ENCODE results near the gene ENTR1.

ENTR1 gene

GRCh38 chr9:136455043-136456002 lies 44.9 kb upstream of the ENTR1 start:
- Histone ChIP-seq H3K9me3 (ENCODE audit: control insufficient read depth, insufficient read depth, low read depth, low read length) (no peaks in the 10 kb centered on the region), H3K27ac (ENCODE audit: extremely low read depth, low read depth, low read length) (no peak overlapping the region), H3K4me3 (ENCODE audit: low read depth, low read length) (no peak overlapping the region), H3K4me1 (ENCODE audit: control insufficient read depth, insufficient read depth, low read length) (no peaks in the 10 kb centered on the region), H3K36me3 (ENCODE audit: control insufficient read depth in 2 of 2, insufficient read depth in 1 of 2, low read length in 2 of 2) (peaks cover 25 to 88% of the 10 kb centered on the region in 2 experiments)
- TF ChIP-seq GLI2 (tag by site-specific recombination; IDR thresholded peaks at IDR 0.05; ENCODE audit: borderline replicate concordance, low read depth) (no peak), REST (tag by site-specific recombination; IDR thresholded peaks at IDR 0.05) (no peak), PRDM4 (tag by site-specific recombination; IDR thresholded peaks at IDR 0.05) (no peak), ZNF585B (tag by site-specific recombination; IDR thresholded peaks at IDR 0.05) (no peak), ZNF280C (tag by site-specific recombination; IDR thresholded peaks at IDR 0.05) (no peak), ZNF629 (tag by site-specific recombination; IDR thresholded peaks at IDR 0.05) (no peak), ZNF600 (tag by site-specific recombination; IDR thresholded peaks at IDR 0.05) (no peak), ZNF433 (tag by site-specific recombination; IDR thresholded peaks at IDR 0.05; ENCODE audit: low read depth) (no peak), HOXD13 (CRISPR knock-in tag; IDR thresholded peaks at IDR 0.05; ENCODE audit: borderline replicate concordance) (no peak), ZNF510 (tag by site-specific recombination; IDR thresholded peaks at IDR 0.05; ENCODE audit: insufficient replicate concordance) (no peak), KLF9 (tag by site-specific recombination; IDR thresholded peaks at IDR 0.05; ENCODE audit: low read depth) (no peak), ZNF514 (tag by site-specific recombination; IDR thresholded peaks at IDR 0.05) (no peak), KLF8 (tag by site-specific recombination; IDR thresholded peaks at IDR 0.05) (no peak), ZNF202 (tag by site-specific recombination; IDR thresholded peaks at IDR 0.05; ENCODE audit: borderline replicate concordance) (no peak)
- TF ChIP-seq, protein P1, sequence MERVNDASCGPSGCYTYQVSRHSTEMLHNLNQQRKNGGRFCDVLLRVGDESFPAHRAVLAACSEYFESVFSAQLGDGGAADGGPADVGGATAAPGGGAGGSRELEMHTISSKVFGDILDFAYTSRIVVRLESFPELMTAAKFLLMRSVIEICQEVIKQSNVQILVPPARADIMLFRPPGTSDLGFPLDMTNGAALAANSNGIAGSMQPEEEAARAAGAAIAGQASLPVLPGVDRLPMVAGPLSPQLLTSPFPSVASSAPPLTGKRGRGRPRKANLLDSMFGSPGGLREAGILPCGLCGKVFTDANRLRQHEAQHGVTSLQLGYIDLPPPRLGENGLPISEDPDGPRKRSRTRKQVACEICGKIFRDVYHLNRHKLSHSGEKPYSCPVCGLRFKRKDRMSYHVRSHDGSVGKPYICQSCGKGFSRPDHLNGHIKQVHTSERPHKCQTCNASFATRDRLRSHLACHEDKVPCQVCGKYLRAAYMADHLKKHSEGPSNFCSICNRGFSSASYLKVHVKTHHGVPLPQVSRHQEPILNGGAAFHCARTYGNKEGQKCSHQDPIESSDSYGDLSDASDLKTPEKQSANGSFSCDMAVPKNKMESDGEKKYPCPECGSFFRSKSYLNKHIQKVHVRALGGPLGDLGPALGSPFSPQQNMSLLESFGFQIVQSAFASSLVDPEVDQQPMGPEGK (tag by site-specific recombination; IDR thresholded peaks at IDR 0.05): no peak
- TF ChIP-seq, protein P2, sequence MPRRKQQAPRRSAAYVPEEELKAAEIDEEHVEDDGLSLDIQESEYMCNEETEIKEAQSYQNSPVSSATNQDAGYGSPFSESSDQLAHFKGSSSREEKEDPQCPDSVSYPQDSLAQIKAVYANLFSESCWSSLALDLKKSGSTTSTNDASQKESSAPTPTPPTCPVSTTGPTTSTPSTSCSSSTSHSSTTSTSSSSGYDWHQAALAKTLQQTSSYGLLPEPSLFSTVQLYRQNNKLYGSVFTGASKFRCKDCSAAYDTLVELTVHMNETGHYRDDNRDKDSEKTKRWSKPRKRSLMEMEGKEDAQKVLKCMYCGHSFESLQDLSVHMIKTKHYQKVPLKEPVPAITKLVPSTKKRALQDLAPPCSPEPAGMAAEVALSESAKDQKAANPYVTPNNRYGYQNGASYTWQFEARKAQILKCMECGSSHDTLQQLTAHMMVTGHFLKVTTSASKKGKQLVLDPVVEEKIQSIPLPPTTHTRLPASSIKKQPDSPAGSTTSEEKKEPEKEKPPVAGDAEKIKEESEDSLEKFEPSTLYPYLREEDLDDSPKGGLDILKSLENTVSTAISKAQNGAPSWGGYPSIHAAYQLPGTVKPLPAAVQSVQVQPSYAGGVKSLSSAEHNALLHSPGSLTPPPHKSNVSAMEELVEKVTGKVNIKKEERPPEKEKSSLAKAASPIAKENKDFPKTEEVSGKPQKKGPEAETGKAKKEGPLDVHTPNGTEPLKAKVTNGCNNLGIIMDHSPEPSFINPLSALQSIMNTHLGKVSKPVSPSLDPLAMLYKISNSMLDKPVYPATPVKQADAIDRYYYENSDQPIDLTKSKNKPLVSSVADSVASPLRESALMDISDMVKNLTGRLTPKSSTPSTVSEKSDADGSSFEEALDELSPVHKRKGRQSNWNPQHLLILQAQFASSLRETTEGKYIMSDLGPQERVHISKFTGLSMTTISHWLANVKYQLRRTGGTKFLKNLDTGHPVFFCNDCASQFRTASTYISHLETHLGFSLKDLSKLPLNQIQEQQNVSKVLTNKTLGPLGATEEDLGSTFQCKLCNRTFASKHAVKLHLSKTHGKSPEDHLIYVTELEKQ (tag by site-specific recombination; IDR thresholded peaks at IDR 0.05; ENCODE audit: borderline replicate concordance): no peak
- TF ChIP-seq, protein P3, sequence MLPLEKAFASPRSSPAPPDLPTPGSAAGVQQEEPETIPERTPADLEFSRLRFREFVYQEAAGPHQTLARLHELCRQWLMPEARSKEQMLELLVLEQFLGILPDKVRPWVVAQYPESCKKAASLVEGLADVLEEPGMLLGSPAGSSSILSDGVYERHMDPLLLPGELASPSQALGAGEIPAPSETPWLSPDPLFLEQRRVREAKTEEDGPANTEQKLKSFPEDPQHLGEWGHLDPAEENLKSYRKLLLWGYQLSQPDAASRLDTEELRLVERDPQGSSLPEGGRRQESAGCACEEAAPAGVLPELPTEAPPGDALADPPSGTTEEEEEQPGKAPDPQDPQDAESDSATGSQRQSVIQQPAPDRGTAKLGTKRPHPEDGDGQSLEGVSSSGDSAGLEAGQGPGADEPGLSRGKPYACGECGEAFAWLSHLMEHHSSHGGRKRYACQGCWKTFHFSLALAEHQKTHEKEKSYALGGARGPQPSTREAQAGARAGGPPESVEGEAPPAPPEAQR (tag by site-specific recombination; IDR thresholded peaks at IDR 0.05): no peak
- POLR2A ChIA-PET: no interaction called here
- CTCF ChIA-PET: interaction anchor here (1.1 kb wide), 1 partner anchor 129 kb away, joined by 3 read pairs; no protein-coding TSS in a partner anchor

All from HEK293 (cell line).